HFFc6 (cell line): ENCODE results near the gene SLC49A3. TPM values are rescaled to one million over a fixed set of nuclear protein-coding genes. Genes with fewer than 3 reads are reported as not detected.
A peak's percentile ranks its signal among the peaks of the same experiment; 100 is the strongest.

Experiments used
- DNase-seq: peaks from one replicate; pipeline ENCODE4 v3.0.0-alpha.2; 2018
- H3K27ac Mint-ChIP-seq: 2 replicates; pipeline ENCODE4 v1.8.0; 2020; ENCODE audit warnings: mild to moderate bottlenecking, mixed read lengths
- H3K27me3 Mint-ChIP-seq: 2 replicates; pipeline ENCODE4 v1.8.0; 2021; ENCODE audit warnings: mild to moderate bottlenecking, moderate library complexity, mixed read lengths; ENCODE audit not compliant: insufficient read depth
- H3K36me3 Mint-ChIP-seq: 2 replicates; pipeline ENCODE4 v1.8.0; 2021; ENCODE audit warnings: low read depth, mixed read lengths
- H3K4me1 Mint-ChIP-seq: 2 replicates; pipeline ENCODE4 v1.8.0; 2020; ENCODE audit warnings: low read depth, mixed read lengths
- H3K4me3 Mint-ChIP-seq: 2 replicates; pipeline ENCODE4 v1.8.0; 2020; ENCODE audit warnings: mild to moderate bottlenecking, moderate library complexity, mixed read lengths
- H3K9me3 Mint-ChIP-seq: 2 replicates; pipeline ENCODE4 v1.8.0; 2020; ENCODE audit warnings: mild to moderate bottlenecking, mixed read lengths
- total RNA-seq, 6 experiments: library from RNA; stranded (reverse); fragmentation: NEBNext Ultra II Directional; extraction: Animal tissue kit (Norgen Biotek cat#: 25700); gene quantifications; 2 replicates in 1 of 6; 3 replicates in 5 of 6; pipeline ENCODE4 v1.2.3, GENCODE V29; 2021
- TF ChIP-seq, protein P1 (sequence below): fragments of 200-600 bp; sonication (generic); IDR thresholded peaks from 2 replicates; pipeline ENCODE4 v1.5.0; 2021; ENCODE audit warnings: antibody characterized with exemption, mild to moderate bottlenecking

SLC49A3 gene
- total RNA-seq, 6 experiments from 2014 or later: 0.13 to 0.62 (median 0.21) TPM; not detected in 1

DNA sequence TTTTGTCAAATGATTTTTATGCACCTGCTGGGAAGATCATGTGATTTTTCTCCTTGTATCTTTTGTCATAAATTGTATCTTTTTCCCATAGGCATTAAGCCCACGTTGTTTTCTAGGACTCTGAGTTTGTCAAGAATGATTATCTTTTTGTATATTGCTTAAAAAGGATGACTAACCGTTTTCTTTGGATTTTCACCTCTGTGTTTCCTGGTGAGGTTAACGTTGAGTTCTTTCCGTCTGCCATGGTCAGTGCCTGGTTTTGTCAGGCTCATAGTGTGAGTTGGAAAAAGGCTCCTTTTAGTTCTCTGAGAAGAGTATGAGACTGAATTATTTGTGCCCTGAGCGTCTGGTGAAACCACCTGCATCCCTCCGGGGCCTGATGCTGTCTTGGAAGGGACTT lies 38.6 kb upstream of the SLC49A3 start:
- Mint-ChIP-seq H3K4me3 (no peak overlapping the region), H3K27ac (no peak overlapping the region), H3K9me3 (peaks cover 5% of the 10 kb centered on the region), H3K4me1 (peaks cover 11% of the 10 kb centered on the region), H3K27me3 (peaks cover 4% of the 10 kb centered on the region), H3K36me3 (peaks cover 19% of the 10 kb centered on the region)
- DNase-seq: no peak
- TF ChIP-seq, protein P1, sequence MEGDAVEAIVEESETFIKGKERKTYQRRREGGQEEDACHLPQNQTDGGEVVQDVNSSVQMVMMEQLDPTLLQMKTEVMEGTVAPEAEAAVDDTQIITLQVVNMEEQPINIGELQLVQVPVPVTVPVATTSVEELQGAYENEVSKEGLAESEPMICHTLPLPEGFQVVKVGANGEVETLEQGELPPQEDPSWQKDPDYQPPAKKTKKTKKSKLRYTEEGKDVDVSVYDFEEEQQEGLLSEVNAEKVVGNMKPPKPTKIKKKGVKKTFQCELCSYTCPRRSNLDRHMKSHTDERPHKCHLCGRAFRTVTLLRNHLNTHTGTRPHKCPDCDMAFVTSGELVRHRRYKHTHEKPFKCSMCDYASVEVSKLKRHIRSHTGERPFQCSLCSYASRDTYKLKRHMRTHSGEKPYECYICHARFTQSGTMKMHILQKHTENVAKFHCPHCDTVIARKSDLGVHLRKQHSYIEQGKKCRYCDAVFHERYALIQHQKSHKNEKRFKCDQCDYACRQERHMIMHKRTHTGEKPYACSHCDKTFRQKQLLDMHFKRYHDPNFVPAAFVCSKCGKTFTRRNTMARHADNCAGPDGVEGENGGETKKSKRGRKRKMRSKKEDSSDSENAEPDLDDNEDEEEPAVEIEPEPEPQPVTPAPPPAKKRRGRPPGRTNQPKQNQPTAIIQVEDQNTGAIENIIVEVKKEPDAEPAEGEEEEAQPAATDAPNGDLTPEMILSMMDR: no peak

DNA sequence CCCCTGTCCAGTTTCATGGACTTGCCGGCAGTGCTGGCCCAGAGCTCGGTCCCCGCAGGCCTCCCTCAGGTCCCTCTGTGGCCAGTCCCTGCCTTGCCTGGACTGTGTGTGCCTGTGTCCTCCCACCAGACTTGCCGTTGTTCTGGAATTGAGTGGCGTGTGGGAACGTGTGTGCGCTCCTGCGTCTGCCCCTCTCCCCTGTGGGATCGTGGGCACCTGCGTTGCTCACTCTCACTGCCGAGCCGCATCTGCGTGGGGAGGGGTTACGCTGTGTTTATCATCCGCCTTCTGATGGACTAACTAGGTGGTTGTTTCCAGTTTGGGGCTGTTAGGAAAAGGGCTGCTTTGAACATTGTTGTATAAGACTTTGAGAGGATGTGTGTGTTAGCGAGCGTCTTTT lies 37.9 kb upstream of the SLC49A3 start:
- Mint-ChIP-seq H3K4me3 (no peak overlapping the region), H3K27ac (no peak overlapping the region), H3K36me3 (peaks cover 24% of the 10 kb centered on the region), H3K27me3 (peaks cover 4% of the 10 kb centered on the region), H3K4me1 (peaks cover 11% of the 10 kb centered on the region), H3K9me3 (peaks cover 9% of the 10 kb centered on the region)
- no peak for DNase-seq
- TF ChIP-seq, protein P1: no peak

DNA sequence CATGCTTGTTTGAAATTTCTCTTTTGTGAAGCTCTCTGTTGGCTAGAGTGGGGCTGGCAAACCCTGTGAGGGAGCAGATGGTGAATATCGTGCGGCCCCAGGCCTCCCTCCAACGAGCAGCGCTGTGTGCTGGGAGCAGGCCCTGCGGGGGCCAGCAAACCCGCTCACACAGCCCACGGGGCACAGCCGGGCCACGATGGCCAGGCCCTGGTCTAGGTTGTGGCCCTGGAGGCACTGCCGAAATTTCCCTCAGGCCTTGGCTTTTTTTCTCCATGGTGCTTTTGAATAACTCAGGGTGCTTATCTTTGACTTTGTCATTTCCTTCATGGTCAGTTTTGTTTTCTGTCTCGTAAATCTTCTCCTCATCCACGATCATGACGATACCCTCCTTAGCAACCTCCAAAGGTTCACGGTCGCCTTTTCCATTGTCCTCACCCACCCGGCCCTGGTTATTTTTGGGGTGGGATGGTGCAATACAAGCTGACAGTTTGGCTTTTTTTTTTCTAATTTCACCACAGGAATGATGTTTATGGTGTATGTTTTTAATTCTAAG lies 37.4 kb upstream of the SLC49A3 start:
- peak overlapping the region; percentile 60 for H3K27ac Mint-ChIP-seq
- DNase-seq: no peak

DNA sequence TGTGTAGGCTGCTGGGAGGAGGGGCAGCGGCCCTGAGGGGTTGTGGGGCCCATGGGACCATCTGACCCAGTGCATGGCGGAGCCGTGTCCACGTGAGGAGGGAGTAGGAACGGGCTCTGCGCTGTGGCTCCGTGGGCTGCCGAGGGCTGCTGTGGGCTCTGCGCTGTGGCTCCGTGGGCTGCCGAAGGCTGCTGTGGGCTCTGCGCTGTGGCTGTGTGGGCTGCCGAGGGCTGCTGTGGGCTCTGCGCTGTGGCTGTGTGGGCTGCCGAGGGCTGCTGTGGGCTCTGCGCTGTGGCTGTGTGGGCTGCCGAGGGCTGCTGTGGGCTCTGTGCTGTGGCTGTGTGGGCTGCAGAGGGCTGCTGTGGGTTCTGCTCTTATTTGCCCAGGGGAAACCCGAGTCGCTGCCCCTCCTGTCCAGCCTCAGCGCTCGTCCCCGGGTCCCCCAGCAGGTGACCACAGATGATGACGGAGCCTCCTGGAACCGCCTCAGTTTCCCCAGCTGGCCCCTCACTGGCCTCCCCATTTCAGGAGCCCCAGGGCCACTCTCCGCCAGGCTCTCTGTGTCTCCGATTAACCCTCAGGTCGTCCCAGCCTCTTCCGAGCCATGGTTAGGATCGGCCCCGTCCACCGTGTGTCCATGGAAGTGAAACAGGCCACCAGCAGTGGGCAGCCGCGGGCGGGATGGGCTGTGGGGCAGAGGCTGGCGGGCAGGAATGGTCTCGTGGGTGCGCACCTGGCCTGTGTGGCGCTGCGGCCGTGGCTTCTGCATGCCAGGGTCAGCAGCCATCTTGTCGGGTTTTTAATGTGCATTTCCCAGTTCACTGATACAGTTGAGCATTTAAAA lies 36.7 kb upstream of the SLC49A3 start:
- Mint-ChIP-seq H3K4me1 (peaks cover 16% of the 10 kb centered on the region), H3K9me3 (peaks cover 17% of the 10 kb centered on the region), H3K4me3 (no peak overlapping the region), H3K27me3 (peaks cover 4% of the 10 kb centered on the region), H3K36me3 (peaks cover 32% of the 10 kb centered on the region), H3K27ac (no peak overlapping the region)
- TF ChIP-seq, protein P1: no peak
- no peak for DNase-seq

More for the DNA sequence above, 37.4 kb upstream of the SLC49A3 start:
- TF ChIP-seq, protein P1: no peak
- no peak overlapping the region for H3K4me3 Mint-ChIP-seq
- peaks cover 30% of the 10 kb centered on the region for H3K36me3 Mint-ChIP-seq
- peaks cover 4% of the 10 kb centered on the region for H3K27me3 Mint-ChIP-seq
- peaks cover 15% of the 10 kb centered on the region for H3K9me3 Mint-ChIP-seq
- peaks cover 12% of the 10 kb centered on the region for H3K4me1 Mint-ChIP-seq

DNA sequence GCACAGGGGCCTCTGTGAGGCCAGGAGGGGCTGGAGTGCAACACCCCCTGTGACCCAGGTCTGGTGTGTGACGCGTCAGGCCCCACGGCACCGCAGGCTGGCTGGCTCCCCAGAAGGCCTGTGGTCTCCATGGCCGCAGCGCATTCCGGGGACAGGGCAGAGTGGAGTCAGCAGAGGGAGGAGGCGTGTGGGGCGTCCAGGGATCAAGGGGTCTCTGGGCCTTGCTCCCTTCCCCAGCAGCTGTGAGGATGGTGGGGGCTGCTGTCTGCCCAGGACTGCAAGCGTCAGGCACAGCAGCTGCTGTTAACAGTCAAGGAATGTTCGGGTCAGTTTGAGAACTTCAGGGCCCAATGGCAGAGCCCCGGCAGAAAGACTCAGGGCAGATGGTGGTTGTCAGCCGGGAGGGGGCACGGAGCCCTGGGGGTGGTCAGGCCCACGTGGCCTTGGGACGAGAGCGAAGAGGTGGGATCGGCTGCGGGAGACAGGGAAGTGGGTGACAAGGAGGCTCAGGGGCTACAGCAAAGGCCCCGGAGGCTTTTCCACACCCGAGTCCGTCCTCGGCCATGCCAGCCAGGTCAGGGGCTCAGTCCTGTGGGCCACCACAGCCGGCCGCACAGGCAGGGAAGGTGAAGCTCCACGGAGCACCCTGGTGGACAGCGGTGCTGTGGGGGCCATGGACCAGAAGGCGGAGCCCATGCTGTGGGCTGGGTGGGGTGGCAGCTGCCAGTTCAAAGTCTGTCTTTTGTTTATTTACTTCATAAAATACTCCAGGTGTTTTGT lies 35.0 kb upstream of the SLC49A3 start:
- TF ChIP-seq, protein P1: no peak
- H3K4me3 Mint-ChIP-seq: no peak overlapping the region
- H3K36me3 Mint-ChIP-seq: peaks cover 39% of the 10 kb centered on the region; the same call in 1 of the 2 replicates
- H3K27ac Mint-ChIP-seq: no peak overlapping the region
- no peak for DNase-seq
- H3K27me3 Mint-ChIP-seq: peaks cover 4% of the 10 kb centered on the region
- peaks cover 16% of the 10 kb centered on the region for H3K4me1 Mint-ChIP-seq
- peaks cover 24% of the 10 kb centered on the region for H3K9me3 Mint-ChIP-seq
